GM12878 (cell line): Measurements from ENCODE around the gene POP7. TPM values are rescaled to one million over a fixed set of nuclear protein-coding genes. Genes with fewer than 3 reads are reported as not detected.

Source experiments
- FOS ChIP-seq: IDR thresholded peaks from 3 replicates; pipeline ENCODE4 v1.6.1; 2011; ENCODE audit warnings: borderline replicate concordance; ENCODE audit not compliant: insufficient read length; ENCODE audit errors: extremely low read depth
- HCFC1 ChIP-seq: fragments of 150-350 bp; IDR thresholded peaks from 2 replicates; pipeline ENCODE4 v1.6.1; 2014; ENCODE audit warnings: low read length
- IKZF1 ChIP-seq: fragments of 450-650 bp; conservative IDR thresholded peaks from 2 replicates; pipeline ENCODE4 v1.6.1; 2017; ENCODE audit warnings: antibody characterized with exemption, mild to moderate bottlenecking
- MYB ChIP-seq: fragments of 150-350 bp; IDR thresholded peaks from 2 replicates; pipeline ENCODE4 v1.6.1; 2014; ENCODE audit warnings: mild to moderate bottlenecking, low read depth, low read length, borderline replicate concordance
- NFIC ChIP-seq: IDR thresholded peaks from 2 replicates; pipeline ENCODE4 v1.6.1; 2012; ENCODE audit warnings: low read depth, mild to moderate bottlenecking, inconsistent platforms, low read length, moderate library complexity
- NRF1 ChIP-seq: conservative IDR thresholded peaks from 2 replicates; pipeline ENCODE4 v1.6.1; 2011; ENCODE audit warnings: mild to moderate bottlenecking, low read depth, low read length, improper control_type of control experiment
- PAX5 ChIP-seq: IDR thresholded peaks from 2 replicates; pipeline ENCODE4 v1.6.1; 2011; ENCODE audit warnings: low read depth, low read length, borderline replicate concordance
- POU2F2 ChIP-seq: IDR thresholded peaks from 3 replicates; pipeline ENCODE4 v1.6.1; 2011; ENCODE audit warnings: low read depth, mild to moderate bottlenecking, low read length, borderline replicate concordance
- SP1 ChIP-seq: IDR thresholded peaks from one replicate; pipeline ENCODE4 v1.6.1; 2011; ENCODE audit warnings: low read depth, low read length
- STAT1 ChIP-seq: fragments of 450-650 bp; conservative IDR thresholded peaks from 2 replicates; pipeline ENCODE4 v1.6.1; 2014; ENCODE audit warnings: antibody characterized with exemption, mild to moderate bottlenecking
- STAT3 ChIP-seq: IDR thresholded peaks from 2 replicates; pipeline ENCODE4 v1.6.1; 2011; ENCODE audit warnings: low read depth, low read length, improper control_type of control experiment
- USF2 ChIP-seq: IDR thresholded peaks from 2 replicates; pipeline ENCODE4 v1.6.1; 2011; ENCODE audit warnings: low read depth, low read length, improper control_type of control experiment, borderline replicate concordance
- polyA plus RNA-seq, 11 experiments: library from polyadenylated mRNA; depleted of rRNA in 4 of 11; unstranded in 6 of 11; stranded (reverse) in 5 of 11; fragments of >200 nt; fragmentation: Nextera tagmentation in 4 of 11; fragmentation: Illumina TruSeq in 1 of 11; extraction: Ambion mirVana in 4 of 11; extraction: Trizol in 1 of 11; gene quantifications; 1 replicate in 1 of 11; 2 replicates in 10 of 11; pipeline versions ENCODE4 v1.2.1 to v1.2.3, GENCODE V29; 2011 to 2016; ENCODE audit warnings: inconsistent platforms in 2 of 11, missing spikeins in 2 of 11, low read depth in 1 of 11
- total RNA-seq, 4 experiments: library from RNA; depleted of rRNA in 3 of 4; stranded (reverse); fragments of >200 nt in 3 of 4; fragmentation: Illumina TruSeq in 1 of 4; extraction: Trizol in 1 of 4; gene quantifications; 2 replicates each; pipeline versions ENCODE4 v1.2.1 to v1.2.3, GENCODE V29; 2013 to 2021
- TF ChIP-seq, protein P1 (sequence below): IDR thresholded peaks from 2 replicates; pipeline ENCODE4 v1.6.1; 2011; ENCODE audit warnings: borderline replicate concordance, low read depth, mild to moderate bottlenecking, moderate library complexity, low read length; ENCODE audit not compliant: insufficient read depth, poor library complexity, severe bottlenecking
- TF ChIP-seq, protein P2 (sequence below): fragments of 450-650 bp; formaldehyde crosslinking; IDR thresholded peaks from 2 replicates; pipeline ENCODE4 v1.5.0; 2022; ENCODE audit warnings: mild to moderate bottlenecking, missing genetic modification characterization
- TF ChIP-seq, protein P3 (sequence below): fragments of 450-650 bp; IDR thresholded peaks from 2 replicates; pipeline ENCODE4 v1.6.1; 2017; ENCODE audit warnings: borderline replicate concordance
- TF ChIP-seq, protein P4 (sequence below): fragments of 450-650 bp; IDR thresholded peaks from 2 replicates; pipeline ENCODE4 v1.6.1; 2017; ENCODE audit warnings: low read depth, mild to moderate bottlenecking, moderate library complexity
- TF ChIP-seq, protein P5 (sequence below): IDR thresholded peaks from 2 replicates; pipeline ENCODE4 v1.6.1; 2012; ENCODE audit warnings: mild to moderate bottlenecking, low read depth, low read length

The POP7 gene
- total and polyA plus RNA-seq, 10 of the 15 experiments (the other 5 are each of a cell fraction or from before 2014, with no cell fraction given), result 12.1 to 148 (median 51.7) TPM

- TF ChIP-seq IKZF1 (no peak), STAT3 (no peak), PAX5 (no peak), NFIC (no peak), MYB (no peak), SP1 (no peak), STAT1 (no peak), USF2 (peak; percentile 59), POU2F2 (no peak), HCFC1 (no peak), FOS (no peak), NRF1 (no peak)
- TF ChIP-seq, protein P1, sequence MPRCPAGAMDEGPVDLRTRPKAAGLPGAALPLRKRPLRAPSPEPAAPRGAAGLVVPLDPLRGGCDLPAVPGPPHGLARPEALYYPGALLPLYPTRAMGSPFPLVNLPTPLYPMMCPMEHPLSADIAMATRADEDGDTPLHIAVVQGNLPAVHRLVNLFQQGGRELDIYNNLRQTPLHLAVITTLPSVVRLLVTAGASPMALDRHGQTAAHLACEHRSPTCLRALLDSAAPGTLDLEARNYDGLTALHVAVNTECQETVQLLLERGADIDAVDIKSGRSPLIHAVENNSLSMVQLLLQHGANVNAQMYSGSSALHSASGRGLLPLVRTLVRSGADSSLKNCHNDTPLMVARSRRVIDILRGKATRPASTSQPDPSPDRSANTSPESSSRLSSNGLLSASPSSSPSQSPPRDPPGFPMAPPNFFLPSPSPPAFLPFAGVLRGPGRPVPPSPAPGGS, result no peak
- TF ChIP-seq, protein P2, sequence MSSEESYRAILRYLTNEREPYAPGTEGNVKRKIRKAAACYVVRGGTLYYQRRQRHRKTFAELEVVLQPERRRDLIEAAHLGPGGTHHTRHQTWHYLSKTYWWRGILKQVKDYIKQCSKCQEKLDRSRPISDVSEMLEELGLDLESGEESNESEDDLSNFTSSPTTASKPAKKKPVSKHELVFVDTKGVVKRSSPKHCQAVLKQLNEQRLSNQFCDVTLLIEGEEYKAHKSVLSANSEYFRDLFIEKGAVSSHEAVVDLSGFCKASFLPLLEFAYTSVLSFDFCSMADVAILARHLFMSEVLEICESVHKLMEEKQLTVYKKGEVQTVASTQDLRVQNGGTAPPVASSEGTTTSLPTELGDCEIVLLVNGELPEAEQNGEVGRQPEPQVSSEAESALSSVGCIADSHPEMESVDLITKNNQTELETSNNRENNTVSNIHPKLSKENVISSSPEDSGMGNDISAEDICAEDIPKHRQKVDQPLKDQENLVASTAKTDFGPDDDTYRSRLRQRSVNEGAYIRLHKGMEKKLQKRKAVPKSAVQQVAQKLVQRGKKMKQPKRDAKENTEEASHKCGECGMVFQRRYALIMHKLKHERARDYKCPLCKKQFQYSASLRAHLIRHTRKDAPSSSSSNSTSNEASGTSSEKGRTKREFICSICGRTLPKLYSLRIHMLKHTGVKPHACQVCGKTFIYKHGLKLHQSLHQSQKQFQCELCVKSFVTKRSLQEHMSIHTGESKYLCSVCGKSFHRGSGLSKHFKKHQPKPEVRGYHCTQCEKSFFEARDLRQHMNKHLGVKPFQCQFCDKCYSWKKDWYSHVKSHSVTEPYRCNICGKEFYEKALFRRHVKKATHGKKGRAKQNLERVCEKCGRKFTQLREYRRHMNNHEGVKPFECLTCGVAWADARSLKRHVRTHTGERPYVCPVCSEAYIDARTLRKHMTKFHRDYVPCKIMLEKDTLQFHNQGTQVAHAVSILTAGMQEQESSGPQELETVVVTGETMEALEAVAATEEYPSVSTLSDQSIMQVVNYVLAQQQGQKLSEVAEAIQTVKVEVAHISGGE, result no peak
- TF ChIP-seq, protein P3, sequence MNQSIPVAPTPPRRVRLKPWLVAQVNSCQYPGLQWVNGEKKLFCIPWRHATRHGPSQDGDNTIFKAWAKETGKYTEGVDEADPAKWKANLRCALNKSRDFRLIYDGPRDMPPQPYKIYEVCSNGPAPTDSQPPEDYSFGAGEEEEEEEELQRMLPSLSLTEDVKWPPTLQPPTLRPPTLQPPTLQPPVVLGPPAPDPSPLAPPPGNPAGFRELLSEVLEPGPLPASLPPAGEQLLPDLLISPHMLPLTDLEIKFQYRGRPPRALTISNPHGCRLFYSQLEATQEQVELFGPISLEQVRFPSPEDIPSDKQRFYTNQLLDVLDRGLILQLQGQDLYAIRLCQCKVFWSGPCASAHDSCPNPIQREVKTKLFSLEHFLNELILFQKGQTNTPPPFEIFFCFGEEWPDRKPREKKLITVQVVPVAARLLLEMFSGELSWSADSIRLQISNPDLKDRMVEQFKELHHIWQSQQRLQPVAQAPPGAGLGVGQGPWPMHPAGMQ, result no peak
- TF ChIP-seq, protein P4, sequence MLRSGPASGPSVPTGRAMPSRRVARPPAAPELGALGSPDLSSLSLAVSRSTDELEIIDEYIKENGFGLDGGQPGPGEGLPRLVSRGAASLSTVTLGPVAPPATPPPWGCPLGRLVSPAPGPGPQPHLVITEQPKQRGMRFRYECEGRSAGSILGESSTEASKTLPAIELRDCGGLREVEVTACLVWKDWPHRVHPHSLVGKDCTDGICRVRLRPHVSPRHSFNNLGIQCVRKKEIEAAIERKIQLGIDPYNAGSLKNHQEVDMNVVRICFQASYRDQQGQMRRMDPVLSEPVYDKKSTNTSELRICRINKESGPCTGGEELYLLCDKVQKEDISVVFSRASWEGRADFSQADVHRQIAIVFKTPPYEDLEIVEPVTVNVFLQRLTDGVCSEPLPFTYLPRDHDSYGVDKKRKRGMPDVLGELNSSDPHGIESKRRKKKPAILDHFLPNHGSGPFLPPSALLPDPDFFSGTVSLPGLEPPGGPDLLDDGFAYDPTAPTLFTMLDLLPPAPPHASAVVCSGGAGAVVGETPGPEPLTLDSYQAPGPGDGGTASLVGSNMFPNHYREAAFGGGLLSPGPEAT, result no peak
- TF ChIP-seq, protein P5, sequence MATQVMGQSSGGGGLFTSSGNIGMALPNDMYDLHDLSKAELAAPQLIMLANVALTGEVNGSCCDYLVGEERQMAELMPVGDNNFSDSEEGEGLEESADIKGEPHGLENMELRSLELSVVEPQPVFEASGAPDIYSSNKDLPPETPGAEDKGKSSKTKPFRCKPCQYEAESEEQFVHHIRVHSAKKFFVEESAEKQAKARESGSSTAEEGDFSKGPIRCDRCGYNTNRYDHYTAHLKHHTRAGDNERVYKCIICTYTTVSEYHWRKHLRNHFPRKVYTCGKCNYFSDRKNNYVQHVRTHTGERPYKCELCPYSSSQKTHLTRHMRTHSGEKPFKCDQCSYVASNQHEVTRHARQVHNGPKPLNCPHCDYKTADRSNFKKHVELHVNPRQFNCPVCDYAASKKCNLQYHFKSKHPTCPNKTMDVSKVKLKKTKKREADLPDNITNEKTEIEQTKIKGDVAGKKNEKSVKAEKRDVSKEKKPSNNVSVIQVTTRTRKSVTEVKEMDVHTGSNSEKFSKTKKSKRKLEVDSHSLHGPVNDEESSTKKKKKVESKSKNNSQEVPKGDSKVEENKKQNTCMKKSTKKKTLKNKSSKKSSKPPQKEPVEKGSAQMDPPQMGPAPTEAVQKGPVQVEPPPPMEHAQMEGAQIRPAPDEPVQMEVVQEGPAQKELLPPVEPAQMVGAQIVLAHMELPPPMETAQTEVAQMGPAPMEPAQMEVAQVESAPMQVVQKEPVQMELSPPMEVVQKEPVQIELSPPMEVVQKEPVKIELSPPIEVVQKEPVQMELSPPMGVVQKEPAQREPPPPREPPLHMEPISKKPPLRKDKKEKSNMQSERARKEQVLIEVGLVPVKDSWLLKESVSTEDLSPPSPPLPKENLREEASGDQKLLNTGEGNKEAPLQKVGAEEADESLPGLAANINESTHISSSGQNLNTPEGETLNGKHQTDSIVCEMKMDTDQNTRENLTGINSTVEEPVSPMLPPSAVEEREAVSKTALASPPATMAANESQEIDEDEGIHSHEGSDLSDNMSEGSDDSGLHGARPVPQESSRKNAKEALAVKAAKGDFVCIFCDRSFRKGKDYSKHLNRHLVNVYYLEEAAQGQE, result no peak
These were observed 11.7 kb upstream of the POP7 start, which contains the start of gene GIGYF1 (continued) for GRCh38 chr7:100694098-100694745.
